Tibial artery (tissue), 4 donors: Measurements from ENCODE around the gene KAT8.

ENCODE experiments used
- DNase-seq, 2 donors: peaks; one replicate each; pipeline ENCODE4 v3.0.0-alpha.2; 2019
- H3K27ac ChIP-seq, 2 donors: fragments of 200-600 bp; sonication (generic) in 1 of 2; 1 replicate in 1 of 2; 2 replicates in 1 of 2; pipeline ENCODE4 v1.5.1; 2018 to 2019; ENCODE audit warnings: mild to moderate bottlenecking in 1 of 2
- H3K27me3 ChIP-seq, 2 donors: fragments of 200-600 bp; sonication (generic) in 1 of 2; one replicate each; pipeline versions ENCODE4 v1.5.1 to v1.6.0; 2016 to 2019
- H3K36me3 ChIP-seq, 3 donors: fragments of 200-600 bp; sonication (generic) in 2 of 3; one replicate each; pipeline ENCODE4 v1.5.1; 2016 to 2019; ENCODE audit warnings: mild to moderate bottlenecking in 2 of 3
- H3K4me1 ChIP-seq, 4 donors: fragments of 200-600 bp; sonication (generic) in 2 of 4; 1 replicate in 3 of 4; 2 replicates in 1 of 4; pipeline ENCODE4 v1.5.1; 2016 to 2019
- H3K4me3 ChIP-seq, 2 donors: fragments of 200-600 bp; sonication (generic) in 1 of 2; 1 replicate in 1 of 2; 2 replicates in 1 of 2; pipeline ENCODE4 v1.5.1; 2018 to 2019; ENCODE audit warnings: mild to moderate bottlenecking in 2 of 2
- H3K9me3 ChIP-seq, 3 donors: fragments of 200-600 bp; sonication (generic) in 1 of 3; one replicate each; pipeline ENCODE4 v1.5.1; 2016 to 2019
- CTCF ChIP-seq, 2 experiments: fragments of 200-600 bp in 1 of 2; fragments of 450-650 bp in 1 of 2; IDR thresholded peaks; one replicate each; pipeline ENCODE4 v1.5.1; 2017 to 2019; ENCODE audit warnings: antibody characterized with exemption in 2 of 2, mild to moderate bottlenecking in 1 of 2, moderate library complexity in 1 of 2
- intact Hi-C: fragments of 100-400 bp; cut with DNase I; formaldehyde crosslinking; loops from one replicate; pipeline ENCODE4 v1.15.0; 2023; ENCODE audit warnings: low total_unique reads

The KAT8 gene

DNA sequence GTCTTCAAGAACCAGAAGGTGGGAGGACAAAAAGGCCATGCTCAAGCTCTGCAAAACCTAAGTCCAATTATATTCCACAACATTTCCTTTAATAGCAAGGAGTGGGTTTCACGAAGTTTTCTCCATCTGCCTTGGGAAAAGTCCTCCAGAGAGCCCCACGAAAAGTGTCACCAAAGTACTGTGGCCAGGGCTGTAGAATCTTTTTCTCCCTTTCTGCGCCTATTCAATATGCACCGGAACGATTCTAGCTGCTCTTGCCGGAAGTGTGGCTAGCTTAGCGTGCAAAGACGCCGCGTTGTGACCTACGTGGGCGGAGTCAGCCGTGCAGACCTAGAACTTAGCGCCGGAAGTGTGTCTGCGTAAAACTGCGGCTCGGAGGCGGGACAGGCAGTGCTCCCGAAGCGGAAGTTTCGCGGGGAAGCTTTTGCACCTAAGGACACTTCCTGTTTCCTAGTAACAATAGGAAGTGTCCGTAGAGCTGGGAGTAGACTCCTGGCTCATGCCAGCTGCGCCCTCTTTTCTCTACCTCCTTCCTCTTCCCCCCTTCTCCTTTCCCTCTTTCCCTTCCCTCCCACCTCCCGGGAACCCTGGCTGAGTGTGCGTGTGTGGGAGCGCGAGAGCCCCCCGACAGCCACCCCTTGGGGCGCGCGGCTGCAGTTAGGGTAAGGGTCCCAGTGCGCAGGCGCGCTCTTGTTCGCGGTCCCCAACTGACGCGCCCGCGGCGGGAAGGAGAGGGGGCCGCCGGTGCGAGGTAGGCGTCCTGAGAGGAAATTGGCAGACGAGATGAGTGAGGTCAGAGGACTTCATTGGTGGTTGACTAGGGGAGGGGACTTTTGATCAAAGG is 43.3 kb upstream of the KAT8 start, which contains the start of the genes ZNF646 and ZNF668:
TSS of gene ZNF646 (plus strand) at position 453 of the 844 bp plus-strand sequence. CDS start 1,903 bp downstream, outside the sequence.
TSS of gene ZNF668 (minus strand) at position 271 of the 844 bp plus-strand sequence. CDS start 9,781 bp downstream, outside the sequence.
- DNase-seq, result peak; percentile 99
- Histone ChIP-seq H3K4me3 (peak within 1 kb of the TSS; percentile 90 to 91), H3K27me3 (no peaks in the 10 kb centered on the region), H3K9me3 (no peaks in the 10 kb centered on the region), H3K27ac (peak within 1 kb of the TSS; percentile 89 to 95), H3K36me3 (peaks cover 23 to 32% (median 31%) of the 10 kb centered on the region in 3 donors), H3K4me1 (peaks cover 0 to 32% (median 23%) of the 10 kb centered on the region in 4 donors)
- no peak for TF ChIP-seq CTCF (IDR thresholded peaks at IDR 0.05)
- intact Hi-C loops, result loop anchor here (2.0 to 10.0 kb wide), 3 partner anchors 39 to 371 kb away; partner anchors contain the start of genes HSD3B7 and ZNF843

GRCh38 chr16:31074814-31075183 is 42.7 kb upstream of the KAT8 start:
- intact Hi-C loops, result loop anchor here (2.0 to 10.0 kb wide), 3 partner anchors 40 to 370 kb away; partner anchors contain the start of genes HSD3B7 and ZNF843
- H3K36me3 ChIP-seq, result peaks cover 28 to 38% (median 37%) of the 10 kb centered on the region in 3 donors
- H3K27ac ChIP-seq, result peak overlapping the region; percentile 89 to 95
- H3K27me3 ChIP-seq, result no peaks in the 10 kb centered on the region
- H3K9me3 ChIP-seq, result no peaks in the 10 kb centered on the region
- no peak for DNase-seq
- H3K4me1 ChIP-seq, result peaks cover 0 to 32% (median 23%) of the 10 kb centered on the region in 4 donors
- TF ChIP-seq CTCF (IDR thresholded peaks at IDR 0.05), result no peak
- H3K4me3 ChIP-seq, result peak overlapping the region; percentile 90 to 91

DNA sequence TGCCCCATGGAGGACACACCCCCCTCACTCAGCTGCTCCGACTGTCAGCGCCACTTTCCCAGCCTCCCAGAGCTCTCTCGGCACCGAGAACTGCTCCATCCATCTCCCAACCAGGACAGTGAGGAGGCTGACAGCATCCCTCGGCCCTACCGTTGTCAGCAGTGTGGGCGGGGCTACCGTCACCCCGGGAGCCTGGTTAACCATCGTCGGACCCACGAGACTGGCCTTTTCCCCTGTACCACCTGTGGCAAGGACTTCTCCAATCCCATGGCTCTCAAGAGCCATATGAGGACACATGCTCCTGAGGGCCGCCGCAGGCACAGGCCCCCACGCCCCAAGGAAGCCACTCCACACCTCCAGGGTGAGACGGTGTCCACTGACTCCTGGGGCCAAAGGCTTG is 41.1 kb upstream of the KAT8 start:
- DNase-seq, result no peak
- peaks cover 0 to 31% (median 23%) of the 10 kb centered on the region in 4 donors for H3K4me1 ChIP-seq
- no peak for TF ChIP-seq CTCF (IDR thresholded peaks at IDR 0.05)
- no peaks in the 10 kb centered on the region for H3K27me3 ChIP-seq
- intact Hi-C loops, result loop anchor here (10.0 kb wide), 1 partner anchor 368 kb away; the partner anchor contains the start of gene ZNF843
- H3K9me3 ChIP-seq, result no peaks in the 10 kb centered on the region
- no peak overlapping the region for H3K4me3 ChIP-seq
- peaks cover 42 to 53% (median 53%) of the 10 kb centered on the region in 3 donors for H3K36me3 ChIP-seq
- no peak overlapping the region for H3K27ac ChIP-seq

GRCh38 chr16:31077024-31077423 is 40.4 kb upstream of the KAT8 start:
- DNase-seq, result no peak
- Histone ChIP-seq H3K27ac (no peak overlapping the region), H3K36me3 (peaks cover 43 to 60% (median 56%) of the 10 kb centered on the region in 3 donors), H3K4me3 (no peak overlapping the region), H3K4me1 (peaks cover 0 to 31% (median 25%) of the 10 kb centered on the region in 4 donors), H3K27me3 (no peaks in the 10 kb centered on the region), H3K9me3 (no peaks in the 10 kb centered on the region)
- intact Hi-C loops, result loop anchor here (10.0 kb wide), 1 partner anchor 368 kb away; the partner anchor contains the start of gene ZNF843
- TF ChIP-seq CTCF (IDR thresholded peaks at IDR 0.05), result no peak

DNA sequence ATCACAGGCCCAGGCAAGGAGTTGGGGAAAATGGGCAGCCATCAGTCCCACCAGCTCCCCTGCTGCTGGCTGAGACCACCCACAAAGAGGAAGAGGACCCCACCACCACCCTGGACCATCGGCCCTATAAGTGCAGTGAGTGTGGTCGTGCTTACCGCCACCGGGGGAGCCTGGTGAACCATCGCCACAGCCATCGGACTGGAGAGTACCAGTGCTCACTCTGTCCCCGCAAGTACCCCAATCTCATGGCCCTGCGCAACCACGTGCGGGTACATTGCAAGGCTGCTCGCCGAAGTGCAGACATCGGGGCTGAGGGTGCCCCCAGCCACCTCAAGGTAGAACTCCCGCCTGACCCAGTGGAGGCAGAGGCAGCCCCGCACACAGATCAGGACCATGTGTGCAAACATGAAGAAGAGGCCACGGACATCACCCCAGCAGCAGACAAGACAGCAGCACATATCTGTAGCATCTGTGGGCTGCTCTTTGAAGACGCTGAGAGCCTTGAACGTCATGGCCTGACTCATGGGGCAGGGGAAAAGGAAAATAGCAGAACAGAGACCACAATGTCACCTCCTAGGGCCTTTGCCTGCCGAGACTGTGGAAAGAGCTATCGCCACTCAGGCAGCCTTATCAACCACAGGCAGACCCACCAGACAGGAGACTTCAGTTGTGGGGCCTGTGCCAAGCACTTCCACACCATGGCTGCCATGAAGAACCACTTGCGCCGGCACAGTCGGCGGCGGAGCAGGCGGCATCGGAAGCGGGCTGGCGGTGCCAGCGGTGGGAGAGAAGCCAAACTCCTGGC is 39.7 kb upstream of the KAT8 start:
- Histone ChIP-seq H3K4me3 (no peak overlapping the region), H3K9me3 (no peaks in the 10 kb centered on the region), H3K27ac (no peak overlapping the region), H3K27me3 (no peaks in the 10 kb centered on the region), H3K4me1 (peaks cover 0 to 28% (median 20%) of the 10 kb centered on the region in 4 donors), H3K36me3 (peaks cover 43 to 68% (median 61%) of the 10 kb centered on the region in 3 donors)
- DNase-seq, result no peak
- intact Hi-C loops, result loop anchor here (10.0 kb wide), 1 partner anchor 367 kb away; the partner anchor contains the start of gene ZNF843
- no peak for TF ChIP-seq CTCF (IDR thresholded peaks at IDR 0.05)
